HEK293 (cell line): ENCODE results near the gene BLOC1S2.
"Not testable (repeated sequence)": the region's sequence is repeated elsewhere in the genome, so short reads cannot be mapped to it uniquely, and the experiment has no call there.

Source experiments
- CTCF ChIP-seq: fragments of 450-650 bp; formaldehyde crosslinking; IDR thresholded peaks from 2 replicates; pipeline ENCODE4 v1.5.1; 2016; ENCODE audit warnings: missing biosample characterization, missing genetic modification characterization
- KLF16 ChIP-seq: fragments of 450-650 bp; formaldehyde crosslinking; IDR thresholded peaks from 2 replicates; pipeline ENCODE4 v1.5.1; 2017; ENCODE audit warnings: missing biosample characterization, missing genetic modification characterization
- PRDM1 ChIP-seq: fragments of 450-650 bp; formaldehyde crosslinking; IDR thresholded peaks from 2 replicates; pipeline ENCODE4; 2016; ENCODE audit warnings: missing biosample characterization, missing genetic modification characterization
- SETDB1 ChIP-seq: IDR thresholded peaks from one replicate; pipeline ENCODE4 v1.6.1; 2017; ENCODE audit warnings: mild to moderate bottlenecking, low read length, moderate library complexity, mixed read lengths; ENCODE audit not compliant: insufficient read length
- ZEB2 ChIP-seq: fragments of 450-650 bp; formaldehyde crosslinking; IDR thresholded peaks from 2 replicates; pipeline ENCODE4 v1.5.1; 2016; ENCODE audit warnings: missing biosample characterization, missing genetic modification characterization
- ZNF114 ChIP-seq: fragments of 450-650 bp; formaldehyde crosslinking; IDR thresholded peaks from 2 replicates; pipeline ENCODE4 v1.5.0; 2017; ENCODE audit warnings: missing biosample characterization, missing genetic modification characterization
- ZNF146 ChIP-seq: fragments of 450-650 bp; formaldehyde crosslinking; IDR thresholded peaks from 2 replicates; pipeline ENCODE4 v1.5.1; 2016; ENCODE audit warnings: missing biosample characterization, missing genetic modification characterization
- ZNF24 ChIP-seq: fragments of 450-650 bp; formaldehyde crosslinking; IDR thresholded peaks from 2 replicates; pipeline ENCODE4 v1.5.1; 2016; ENCODE audit warnings: missing biosample characterization, missing genetic modification characterization
- ZNF501 ChIP-seq: fragments of 450-650 bp; formaldehyde crosslinking; IDR thresholded peaks from 2 replicates; pipeline ENCODE4 v1.5.1; 2016; ENCODE audit warnings: missing biosample characterization, missing genetic modification characterization
- ZNF639 ChIP-seq: fragments of 450-650 bp; formaldehyde crosslinking; IDR thresholded peaks from 2 replicates; pipeline ENCODE4 v1.5.1; 2016; ENCODE audit warnings: missing biosample characterization, missing genetic modification characterization
- ZNF654 ChIP-seq: fragments of 450-650 bp; formaldehyde crosslinking; IDR thresholded peaks from 2 replicates; pipeline ENCODE4 v1.5.1; 2016; ENCODE audit warnings: low read depth, missing biosample characterization, missing genetic modification characterization
- ZNF776 ChIP-seq: fragments of 450-650 bp; formaldehyde crosslinking; IDR thresholded peaks from 2 replicates; pipeline ENCODE4 v1.5.0; 2017; ENCODE audit warnings: missing biosample characterization, missing genetic modification characterization, borderline replicate concordance
- TF ChIP-seq, protein P1 (sequence below): fragments of 450-650 bp; formaldehyde crosslinking; IDR thresholded peaks from 2 replicates; pipeline ENCODE4 v1.5.1; 2016; ENCODE audit warnings: missing biosample characterization, missing genetic modification characterization
- TF ChIP-seq, protein P2 (sequence below): fragments of 450-650 bp; formaldehyde crosslinking; IDR thresholded peaks from 2 replicates; pipeline ENCODE4 v1.5.1; 2016; ENCODE audit warnings: missing biosample characterization, missing genetic modification characterization

- TF ChIP-seq CTCF (tag by site-specific recombination); ZNF776; PRDM1 (tag by site-specific recombination); ZEB2; KLF16; SETDB1; ZNF146 (tag by site-specific recombination); ZNF501 (tag by site-specific recombination); ZNF639 (tag by site-specific recombination); ZNF654 (tag by site-specific recombination); ZNF114 (tag by site-specific recombination); ZNF24 (tag by site-specific recombination): not testable (repeated sequence)
- TF ChIP-seq, protein P1, sequence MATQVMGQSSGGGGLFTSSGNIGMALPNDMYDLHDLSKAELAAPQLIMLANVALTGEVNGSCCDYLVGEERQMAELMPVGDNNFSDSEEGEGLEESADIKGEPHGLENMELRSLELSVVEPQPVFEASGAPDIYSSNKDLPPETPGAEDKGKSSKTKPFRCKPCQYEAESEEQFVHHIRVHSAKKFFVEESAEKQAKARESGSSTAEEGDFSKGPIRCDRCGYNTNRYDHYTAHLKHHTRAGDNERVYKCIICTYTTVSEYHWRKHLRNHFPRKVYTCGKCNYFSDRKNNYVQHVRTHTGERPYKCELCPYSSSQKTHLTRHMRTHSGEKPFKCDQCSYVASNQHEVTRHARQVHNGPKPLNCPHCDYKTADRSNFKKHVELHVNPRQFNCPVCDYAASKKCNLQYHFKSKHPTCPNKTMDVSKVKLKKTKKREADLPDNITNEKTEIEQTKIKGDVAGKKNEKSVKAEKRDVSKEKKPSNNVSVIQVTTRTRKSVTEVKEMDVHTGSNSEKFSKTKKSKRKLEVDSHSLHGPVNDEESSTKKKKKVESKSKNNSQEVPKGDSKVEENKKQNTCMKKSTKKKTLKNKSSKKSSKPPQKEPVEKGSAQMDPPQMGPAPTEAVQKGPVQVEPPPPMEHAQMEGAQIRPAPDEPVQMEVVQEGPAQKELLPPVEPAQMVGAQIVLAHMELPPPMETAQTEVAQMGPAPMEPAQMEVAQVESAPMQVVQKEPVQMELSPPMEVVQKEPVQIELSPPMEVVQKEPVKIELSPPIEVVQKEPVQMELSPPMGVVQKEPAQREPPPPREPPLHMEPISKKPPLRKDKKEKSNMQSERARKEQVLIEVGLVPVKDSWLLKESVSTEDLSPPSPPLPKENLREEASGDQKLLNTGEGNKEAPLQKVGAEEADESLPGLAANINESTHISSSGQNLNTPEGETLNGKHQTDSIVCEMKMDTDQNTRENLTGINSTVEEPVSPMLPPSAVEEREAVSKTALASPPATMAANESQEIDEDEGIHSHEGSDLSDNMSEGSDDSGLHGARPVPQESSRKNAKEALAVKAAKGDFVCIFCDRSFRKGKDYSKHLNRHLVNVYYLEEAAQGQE (tag by site-specific recombination) = not testable (repeated sequence)
- TF ChIP-seq, protein P2, sequence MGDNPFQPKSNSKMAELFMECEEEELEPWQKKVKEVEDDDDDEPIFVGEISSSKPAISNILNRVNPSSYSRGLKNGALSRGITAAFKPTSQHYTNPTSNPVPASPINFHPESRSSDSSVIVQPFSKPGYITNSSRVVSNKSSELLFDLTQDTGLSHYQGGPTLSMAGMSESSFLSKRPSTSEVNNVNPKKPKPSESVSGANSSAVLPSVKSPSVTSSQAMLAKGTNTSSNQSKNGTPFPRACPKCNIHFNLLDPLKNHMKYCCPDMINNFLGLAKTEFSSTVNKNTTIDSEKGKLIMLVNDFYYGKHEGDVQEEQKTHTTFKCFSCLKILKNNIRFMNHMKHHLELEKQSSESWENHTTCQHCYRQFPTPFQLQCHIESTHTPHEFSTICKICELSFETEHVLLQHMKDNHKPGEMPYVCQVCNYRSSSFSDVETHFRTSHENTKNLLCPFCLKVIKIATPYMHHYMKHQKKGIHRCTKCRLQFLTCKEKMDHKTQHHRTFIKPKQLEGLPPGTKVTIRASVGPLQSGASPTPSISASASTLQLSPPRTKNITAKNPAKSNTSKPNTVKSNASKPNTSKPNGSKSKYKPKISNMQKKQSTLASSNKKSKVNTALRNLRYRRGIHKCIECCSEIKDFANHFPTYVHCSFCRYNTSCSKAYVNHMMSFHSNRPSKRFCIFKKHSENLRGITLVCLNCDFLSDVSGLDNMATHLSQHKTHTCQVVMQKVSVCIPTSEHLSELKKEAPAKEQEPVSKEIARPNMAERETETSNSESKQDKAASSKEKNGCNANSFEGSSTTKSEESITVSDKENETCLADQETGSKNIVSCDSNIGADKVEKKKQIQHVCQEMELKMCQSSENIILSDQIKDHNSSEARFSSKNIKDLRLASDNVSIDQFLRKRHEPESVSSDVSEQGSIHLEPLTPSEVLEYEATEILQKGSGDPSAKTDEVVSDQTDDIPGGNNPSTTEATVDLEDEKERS (tag by site-specific recombination) = not testable (repeated sequence)
Observed at GRCh38 chr10:100276971-100277370, 9.5 kb downstream of the BLOC1S2 start.
